Suprapubic skin (tissue), 4 donors: ENCODE results near the gene CASP10.

ENCODE experiments used
- EP300 ChIP-seq: sonication (generic); formaldehyde crosslinking; IDR thresholded peaks from one replicate; pipeline ENCODE4 v1.6.1; 2017; ENCODE audit warnings: antibody characterized with exemption
- POLR2A ChIP-seq, 2 donors: fragments of 450-650 bp; IDR thresholded peaks; one replicate each; pipeline ENCODE4 v1.6.1; 2017; ENCODE audit warnings: antibody characterized with exemption in 2 of 2, mild to moderate bottlenecking in 2 of 2, moderate library complexity in 2 of 2
- POLR2AphosphoS5 ChIP-seq, 3 donors: sonication (generic); formaldehyde crosslinking; IDR thresholded peaks; one replicate each; pipeline ENCODE4 v1.6.1; 2017; ENCODE audit warnings: antibody characterized with exemption in 3 of 3
- TF ChIP-seq, protein P1 (sequence below), 2 donors: fragments of 200-600 bp in 1 of 2; fragments of 450-650 bp in 1 of 2; sonication (generic) in 1 of 2; IDR thresholded peaks; one replicate each; pipeline ENCODE4 v1.5.1; 2016 to 2019; ENCODE audit warnings: antibody characterized with exemption in 2 of 2, mild to moderate bottlenecking in 1 of 2, moderate library complexity in 1 of 2

DNA sequence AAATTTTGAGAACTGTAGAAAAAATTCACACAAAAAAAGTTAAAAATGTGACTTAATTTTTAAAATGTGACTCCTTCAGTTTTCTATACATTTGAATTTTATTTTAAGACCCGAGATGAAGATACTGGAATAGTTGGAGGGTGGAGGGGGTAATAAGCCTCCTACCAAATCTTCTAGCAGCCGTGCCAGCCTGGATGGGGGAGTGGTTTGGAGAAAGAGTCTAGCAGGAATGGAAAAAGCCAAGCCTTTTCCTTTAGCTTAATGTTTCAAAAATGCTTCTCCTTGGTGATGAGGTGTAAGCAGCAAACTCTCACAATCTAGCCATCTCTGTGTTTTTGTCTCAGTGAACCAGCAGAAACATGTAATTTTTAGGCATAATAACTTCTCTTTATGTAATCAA lies 92.1 kb downstream of the CASP10 start:
- TF ChIP-seq, protein P1, sequence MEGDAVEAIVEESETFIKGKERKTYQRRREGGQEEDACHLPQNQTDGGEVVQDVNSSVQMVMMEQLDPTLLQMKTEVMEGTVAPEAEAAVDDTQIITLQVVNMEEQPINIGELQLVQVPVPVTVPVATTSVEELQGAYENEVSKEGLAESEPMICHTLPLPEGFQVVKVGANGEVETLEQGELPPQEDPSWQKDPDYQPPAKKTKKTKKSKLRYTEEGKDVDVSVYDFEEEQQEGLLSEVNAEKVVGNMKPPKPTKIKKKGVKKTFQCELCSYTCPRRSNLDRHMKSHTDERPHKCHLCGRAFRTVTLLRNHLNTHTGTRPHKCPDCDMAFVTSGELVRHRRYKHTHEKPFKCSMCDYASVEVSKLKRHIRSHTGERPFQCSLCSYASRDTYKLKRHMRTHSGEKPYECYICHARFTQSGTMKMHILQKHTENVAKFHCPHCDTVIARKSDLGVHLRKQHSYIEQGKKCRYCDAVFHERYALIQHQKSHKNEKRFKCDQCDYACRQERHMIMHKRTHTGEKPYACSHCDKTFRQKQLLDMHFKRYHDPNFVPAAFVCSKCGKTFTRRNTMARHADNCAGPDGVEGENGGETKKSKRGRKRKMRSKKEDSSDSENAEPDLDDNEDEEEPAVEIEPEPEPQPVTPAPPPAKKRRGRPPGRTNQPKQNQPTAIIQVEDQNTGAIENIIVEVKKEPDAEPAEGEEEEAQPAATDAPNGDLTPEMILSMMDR (IDR thresholded peaks at IDR 0.05), result no peak
- TF ChIP-seq POLR2A (IDR thresholded peaks at IDR 0.05) (no peak), EP300 (no peak), POLR2AphosphoS5 (IDR thresholded peaks at IDR 0.05) (no peak)
